Sigmoid colon (tissue), 7 donors: ENCODE data around the gene NOL4L. TPM values are rescaled to one million over a fixed set of nuclear protein-coding genes. Genes with fewer than 3 reads are reported as not detected.

Experiments used
- DNase-seq: peaks from one replicate; pipeline ENCODE4 v3.0.0-alpha.2; 2019
- H3K27ac ChIP-seq, 4 donors: fragments of 200-600 bp; sonication (generic); one replicate each; pipeline ENCODE4 v1.5.1; 2016 to 2019; ENCODE audit warnings: mild to moderate bottlenecking in 1 of 4
- H3K27me3 ChIP-seq, 3 donors: fragments of 200-600 bp; sonication (generic); one replicate each; pipeline ENCODE4 v1.5.1; 2019; ENCODE audit warnings: mild to moderate bottlenecking in 1 of 3
- H3K36me3 ChIP-seq, 4 donors: fragments of 200-600 bp; sonication (generic); one replicate each; pipeline ENCODE4 v1.5.1; 2016 to 2019
- H3K4me1 ChIP-seq, 4 donors: fragments of 200-600 bp; sonication (generic); one replicate each; pipeline ENCODE4 v1.5.1; 2017 to 2019
- H3K4me3 ChIP-seq, 4 donors: fragments of 200-600 bp; sonication (generic); one replicate each; pipeline ENCODE4 v1.5.1; 2017 to 2019; ENCODE audit warnings: mild to moderate bottlenecking in 2 of 4, moderate library complexity in 1 of 4
- H3K9me3 ChIP-seq, 4 donors: fragments of 200-600 bp in 3 of 4; sonication (generic) in 3 of 4; one replicate each; pipeline versions ENCODE4 v1.5.1 to v1.6.1; 2013 to 2019
- CTCF ChIP-seq, 4 experiments: fragments of 450-650 bp in 3 of 4; fragments of 200-600 bp in 1 of 4; IDR thresholded peaks; one replicate each; pipeline ENCODE4 v1.5.1; 2016 to 2019; ENCODE audit warnings: antibody characterized with exemption in 4 of 4, mild to moderate bottlenecking in 3 of 4, moderate library complexity in 2 of 4
- EP300 ChIP-seq, 4 donors: sonication (generic); formaldehyde crosslinking; IDR thresholded peaks; one replicate each; pipeline ENCODE4 v1.6.1; 2017; ENCODE audit warnings: antibody characterized with exemption in 4 of 4
- POLR2A ChIP-seq, 2 donors: fragments of 450-650 bp; IDR thresholded peaks; one replicate each; pipeline ENCODE4 v1.6.1; 2016; ENCODE audit warnings: antibody characterized with exemption in 2 of 2, mild to moderate bottlenecking in 2 of 2, moderate library complexity in 2 of 2
- POLR2AphosphoS5 ChIP-seq, 4 donors: sonication (generic); formaldehyde crosslinking; IDR thresholded peaks; one replicate each; pipeline ENCODE4 v1.6.1; 2017; ENCODE audit warnings: antibody characterized with exemption in 4 of 4
- WGBS, 2 donors: extraction: QIAGEN DNeasy Blood & Tissue Kit; methylation state at CpG; one replicate each; pipeline ENCODE4 v1.1.7; 2013; 5-methylcytosine and 5-hydroxymethylcytosine counted together
- intact Hi-C: fragments of 100-400 bp; cut with DNase I; formaldehyde crosslinking; loops from one replicate; pipeline ENCODE4 v1.15.1; 2023
- polyA plus RNA-seq, 3 donors: library from polyadenylated mRNA; stranded (reverse); fragments of 200-250 nt; gene quantifications; one replicate each; pipeline ENCODE4 v1.2.3, GENCODE V29; 2013
- total RNA-seq, 4 donors: library from RNA; depleted of rRNA; stranded (reverse); fragments of >200 nt; gene quantifications; one replicate each; pipeline ENCODE4 v1.1.0, GENCODE V29; 2016
- donor health status: healthy with polysubstance abuse.
- donor health status: Bipolar disorder and iron deficiency.
- donor health status: healthy.

The NOL4L gene
- total and polyA plus RNA-seq, 7 donors, result 9.2 to 34.7 (median 16.8) TPM

- H3K27me3 ChIP-seq, result no peaks in the 10 kb centered on the region
- TF ChIP-seq POLR2A (IDR thresholded peaks at IDR 0.05), result no peak
- no peak for TF ChIP-seq EP300 (IDR thresholded peaks at IDR 0.05)
- no peak for TF ChIP-seq CTCF (IDR thresholded peaks at IDR 0.05)
- TF ChIP-seq POLR2AphosphoS5 (IDR thresholded peaks at IDR 0.05), result no peak
- WGBS, 2 donors, result 85 to 92% methylated on average over 3 of the region's 3 CpGs
Measured at GRCh38 chr20:32501709-32502108, 83.4 kb downstream of the NOL4L start.

GRCh38 chr20:32497589-32498224 lies 87.4 kb downstream of the NOL4L start:
- WGBS, 2 donors, result 63 to 77% methylated on average over 13 of the region's 13 CpGs
- H3K4me1 ChIP-seq, result no peaks in the 10 kb centered on the region
- intact Hi-C loops, result no loop called here
- DNase-seq, result peak; percentile 60
- H3K27me3 ChIP-seq, result no peaks in the 10 kb centered on the region
- no peak overlapping the region for H3K4me3 ChIP-seq
- H3K9me3 ChIP-seq, result no peaks in the 10 kb centered on the region
- H3K36me3 ChIP-seq, result no peaks in the 10 kb centered on the region
- TF ChIP-seq CTCF (IDR thresholded peaks at IDR 0.05), result no peak
- TF ChIP-seq EP300 (IDR thresholded peaks at IDR 0.05), result no peak
- TF ChIP-seq POLR2A (IDR thresholded peaks at IDR 0.05), result no peak
- TF ChIP-seq POLR2AphosphoS5 (IDR thresholded peaks at IDR 0.05), result no peak
- no peak overlapping the region for H3K27ac ChIP-seq

More at GRCh38 chr20:32501709-32502108, 83.4 kb downstream of the NOL4L start:
- H3K4me3 ChIP-seq, result no peak overlapping the region
- H3K4me1 ChIP-seq, result no peaks in the 10 kb centered on the region
- no peaks in the 10 kb centered on the region for H3K9me3 ChIP-seq
- no peak for DNase-seq
- intact Hi-C loops, result no loop called here
- no peak overlapping the region for H3K27ac ChIP-seq
- no peaks in the 10 kb centered on the region for H3K36me3 ChIP-seq

GRCh38 chr20:32496811-32497533 lies 88.2 kb downstream of the NOL4L start:
- 87 to 89% methylated on average over 11 of the region's 11 CpGs for WGBS, 2 donors
- Histone ChIP-seq H3K9me3 (no peaks in the 10 kb centered on the region), H3K27ac (no peak overlapping the region), H3K36me3 (no peaks in the 10 kb centered on the region), H3K4me1 (no peaks in the 10 kb centered on the region), H3K27me3 (no peaks in the 10 kb centered on the region), H3K4me3 (no peak overlapping the region)
- DNase-seq, result peak; percentile 52
- intact Hi-C loops, result no loop called here
- TF ChIP-seq POLR2AphosphoS5 (IDR thresholded peaks at IDR 0.05) (no peak), CTCF (IDR thresholded peaks at IDR 0.05) (no peak), EP300 (IDR thresholded peaks at IDR 0.05) (no peak), POLR2A (IDR thresholded peaks at IDR 0.05) (no peak)

GRCh38 chr20:32495949-32496348 lies 89.2 kb downstream of the NOL4L start:
- TF ChIP-seq POLR2A (IDR thresholded peaks at IDR 0.05) (no peak), POLR2AphosphoS5 (IDR thresholded peaks at IDR 0.05) (no peak), EP300 (IDR thresholded peaks at IDR 0.05) (no peak), CTCF (IDR thresholded peaks at IDR 0.05) (no peak)
- no peaks in the 10 kb centered on the region for H3K9me3 ChIP-seq

More at GRCh38 chr20:32495949-32496348, 89.2 kb downstream of the NOL4L start:
- no peak overlapping the region for H3K4me3 ChIP-seq
- H3K27me3 ChIP-seq, result no peaks in the 10 kb centered on the region
- intact Hi-C loops, result no loop called here
- 95 to 96% methylated on average over 5 of the region's 5 CpGs for WGBS, 2 donors
- DNase-seq, result peak; percentile 40
- H3K4me1 ChIP-seq, result no peaks in the 10 kb centered on the region
- no peak overlapping the region for H3K27ac ChIP-seq
- no peaks in the 10 kb centered on the region for H3K36me3 ChIP-seq
